ENCODE data around the gene APLNR. TPM values are rescaled to one million over a fixed set of nuclear protein-coding genes. Genes with fewer than 3 reads are reported as not detected.

The APLNR gene
- total and polyA plus RNA-seq, 2 of the 4 experiments (the other 2 are of a cell fraction), result not detected

DNA sequence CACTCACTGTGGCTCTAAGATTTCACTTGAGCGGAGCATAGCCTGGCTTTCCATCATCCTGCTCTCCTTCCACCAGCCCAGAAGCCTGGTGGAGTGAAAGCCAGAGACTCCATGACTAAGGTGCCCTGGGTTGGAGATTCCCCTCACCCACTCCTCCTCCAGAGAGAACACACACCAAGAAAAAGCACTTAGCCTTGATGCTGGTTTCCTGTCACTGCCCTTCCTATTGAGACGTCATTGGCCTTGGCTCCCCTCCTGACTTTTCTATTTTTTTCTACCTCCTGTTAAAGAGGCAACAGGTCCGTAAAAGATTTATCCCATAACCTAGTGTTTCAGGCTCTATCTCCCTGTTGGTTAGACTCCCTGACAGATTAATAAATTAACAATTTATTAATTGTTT lies 38.5 kb upstream of the APLNR start:
- H4K91ac ChIP-seq (ENCODE audit: insufficient read depth, low read depth, low read length), result peak overlapping the region; percentile 30; the same call in 1 of the 2 replicates
- H3K9me3 ChIP-seq (ENCODE audit: control insufficient read depth, insufficient read depth, low read length), result peaks cover 5% of the 10 kb centered on the region
- no peak overlapping the region for H3K56ac ChIP-seq (ENCODE audit: extremely low read depth, insufficient read depth, low read length)
- H3K4me2 ChIP-seq (ENCODE audit: low read depth, low read length), result no peak overlapping the region
- ChIA-PET POLR2A (ENCODE audit: unreplicated experiment) (no interaction called here), CTCF (no interaction called here)
- WGBS, 2 experiments (ENCODE audit: extremely low coverage in 2 of 2, insufficient read length in 1 of 2), result no CpG with 5 or more reads among the region's 3 CpGs
- peak overlapping the region; percentile 23 to 70; a peak in 3 of 4 replicates for H4K8ac ChIP-seq (ENCODE audit: low read depth in 2 of 2, low read length in 2 of 2)
- peak overlapping the region; percentile 52 for H3K4ac ChIP-seq (ENCODE audit: low read depth, low read length)
- H2AFZ ChIP-seq (replicated peaks; ENCODE audit: low read length, poor library complexity), result peak overlapping the region; percentile 49
- peaks cover 29% of the 10 kb centered on the region for H3K4me1 ChIP-seq (ENCODE audit: control insufficient read depth, insufficient read depth, low read length)
- intact Hi-C loops (cut with micrococcal nuclease) (no loop called here), in situ Hi-C loops (cut with MboI; ENCODE audit: low sequenced_read_pairs) (no loop called here), dilution Hi-C loops (cut with HindIII; ENCODE audit: low sequenced_read_pairs, unreplicated experiment) (no loop called here)
- peak overlapping the region; percentile 60 for H3K18ac ChIP-seq (ENCODE audit: low read depth, low read length)
- H4K20me1 ChIP-seq (ENCODE audit: insufficient read depth, low read length), result no peaks in the 10 kb centered on the region
- no peaks in the 10 kb centered on the region for H3K27me3 ChIP-seq (ENCODE audit: control insufficient read depth, insufficient read depth, low read length)
- BruUV-seq (replicated peaks), result no TSS peak
- peak overlapping the region; percentile 8; the same call in 1 of the 2 replicates for H3K23ac ChIP-seq (ENCODE audit: low read depth, low read length)
- no peak overlapping the region for H2BK5ac ChIP-seq (ENCODE audit: low read depth, low read length, poor library complexity, severe bottlenecking)
- H3K14ac ChIP-seq (replicated peaks; ENCODE audit: low read depth, low read length), result 0 out of 2 replicates have a peak overlapping the region, but pooled peaks have one; percentile 38
- ATAC-seq (ENCODE audit: low read depth) (no peak), DNase-seq (peak; percentile 23)
- H3K4me3 ChIP-seq (ENCODE audit: insufficient read depth, low read depth, low read length), result no peak overlapping the region
- H3K9me1 ChIP-seq (ENCODE audit: insufficient read depth, low read length), result peaks cover 14% of the 10 kb centered on the region
- peak overlapping the region; percentile 86; the same call in 1 of the 2 replicates for H2BK20ac ChIP-seq (ENCODE audit: low read depth, low read length)
- H3K36me3 ChIP-seq (ENCODE audit: control insufficient read depth, insufficient read depth, low read length), result no peaks in the 10 kb centered on the region
- peak overlapping the region; percentile 82; the same call in 2 of the 3 replicates for H2BK15ac ChIP-seq (ENCODE audit: low read depth, low read length)
- H2AK5ac ChIP-seq (ENCODE audit: low read depth, low read length), result peak overlapping the region; percentile 56
- peak overlapping the region; percentile 52; the same call in 1 of the 2 replicates for H4K5ac ChIP-seq (ENCODE audit: low read depth, low read length)
- H3K79me1 ChIP-seq (ENCODE audit: low read depth in 1 of 2, low read length in 2 of 2), result no peaks in the 10 kb centered on the region
- H3K27ac ChIP-seq (ENCODE audit: insufficient read depth, low read length), result peak overlapping the region; percentile 17; the same call in 1 of the 2 replicates
- H3K9ac ChIP-seq (ENCODE audit: low read depth, low read length), result no peak overlapping the region
- peak overlapping the region; percentile 76 for H2BK120ac ChIP-seq (ENCODE audit: low read depth, low read length)
- no peak overlapping the region for H2AK9ac ChIP-seq (replicated peaks; ENCODE audit: low read depth, low read length, poor library complexity)
- TF ChIP-seq MAZ (IDR thresholded peaks at IDR 0.05; ENCODE audit: borderline replicate concordance, low read depth, low read length) (no peak), CEBPB (IDR thresholded peaks at IDR 0.05; ENCODE audit: low read depth, low read length) (no peak), RCOR1 (IDR thresholded peaks at IDR 0.05; ENCODE audit: insufficient replicate concordance, low read length) (no peak), POLR2A (IDR thresholded peaks at IDR 0.05; ENCODE audit: low read depth, low read length) (no peak), MAFK (IDR thresholded peaks at IDR 0.05; ENCODE audit: low read depth, low read length) (no peak), BHLHE40 (IDR thresholded peaks at IDR 0.05; ENCODE audit: low read depth, low read length) (no peak), FOS (IDR thresholded peaks at IDR 0.05; ENCODE audit: low read depth, low read length) (no peak), NFE2L2 (IDR thresholded peaks at IDR 0.05; ENCODE audit: low read depth, low read length) (no peak), SMC3 (IDR thresholded peaks at IDR 0.05; ENCODE audit: low read depth, low read length) (no peak), RAD21 (IDR thresholded peaks at IDR 0.05; ENCODE audit: low read length) (no peak), MXI1 (IDR thresholded peaks at IDR 0.05; ENCODE audit: borderline replicate concordance, low read depth, low read length) (no peak), CHD1 (IDR thresholded peaks at IDR 0.05; ENCODE audit: low read depth, low read length) (no peak), RFX5 (IDR thresholded peaks at IDR 0.05; ENCODE audit: low read depth, low read length) (no peak)
- TF ChIP-seq, protein P1, sequence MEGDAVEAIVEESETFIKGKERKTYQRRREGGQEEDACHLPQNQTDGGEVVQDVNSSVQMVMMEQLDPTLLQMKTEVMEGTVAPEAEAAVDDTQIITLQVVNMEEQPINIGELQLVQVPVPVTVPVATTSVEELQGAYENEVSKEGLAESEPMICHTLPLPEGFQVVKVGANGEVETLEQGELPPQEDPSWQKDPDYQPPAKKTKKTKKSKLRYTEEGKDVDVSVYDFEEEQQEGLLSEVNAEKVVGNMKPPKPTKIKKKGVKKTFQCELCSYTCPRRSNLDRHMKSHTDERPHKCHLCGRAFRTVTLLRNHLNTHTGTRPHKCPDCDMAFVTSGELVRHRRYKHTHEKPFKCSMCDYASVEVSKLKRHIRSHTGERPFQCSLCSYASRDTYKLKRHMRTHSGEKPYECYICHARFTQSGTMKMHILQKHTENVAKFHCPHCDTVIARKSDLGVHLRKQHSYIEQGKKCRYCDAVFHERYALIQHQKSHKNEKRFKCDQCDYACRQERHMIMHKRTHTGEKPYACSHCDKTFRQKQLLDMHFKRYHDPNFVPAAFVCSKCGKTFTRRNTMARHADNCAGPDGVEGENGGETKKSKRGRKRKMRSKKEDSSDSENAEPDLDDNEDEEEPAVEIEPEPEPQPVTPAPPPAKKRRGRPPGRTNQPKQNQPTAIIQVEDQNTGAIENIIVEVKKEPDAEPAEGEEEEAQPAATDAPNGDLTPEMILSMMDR (conservative IDR thresholded peaks at IDR 0.05; ENCODE audit: low read depth, low read length), result no peak
- TF ChIP-seq, protein P2, sequence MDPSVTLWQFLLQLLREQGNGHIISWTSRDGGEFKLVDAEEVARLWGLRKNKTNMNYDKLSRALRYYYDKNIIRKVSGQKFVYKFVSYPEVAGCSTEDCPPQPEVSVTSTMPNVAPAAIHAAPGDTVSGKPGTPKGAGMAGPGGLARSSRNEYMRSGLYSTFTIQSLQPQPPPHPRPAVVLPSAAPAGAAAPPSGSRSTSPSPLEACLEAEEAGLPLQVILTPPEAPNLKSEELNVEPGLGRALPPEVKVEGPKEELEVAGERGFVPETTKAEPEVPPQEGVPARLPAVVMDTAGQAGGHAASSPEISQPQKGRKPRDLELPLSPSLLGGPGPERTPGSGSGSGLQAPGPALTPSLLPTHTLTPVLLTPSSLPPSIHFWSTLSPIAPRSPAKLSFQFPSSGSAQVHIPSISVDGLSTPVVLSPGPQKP (IDR thresholded peaks at IDR 0.05; ENCODE audit: borderline replicate concordance, low read depth, low read length), result no peak
- TF ChIP-seq, protein P3, sequence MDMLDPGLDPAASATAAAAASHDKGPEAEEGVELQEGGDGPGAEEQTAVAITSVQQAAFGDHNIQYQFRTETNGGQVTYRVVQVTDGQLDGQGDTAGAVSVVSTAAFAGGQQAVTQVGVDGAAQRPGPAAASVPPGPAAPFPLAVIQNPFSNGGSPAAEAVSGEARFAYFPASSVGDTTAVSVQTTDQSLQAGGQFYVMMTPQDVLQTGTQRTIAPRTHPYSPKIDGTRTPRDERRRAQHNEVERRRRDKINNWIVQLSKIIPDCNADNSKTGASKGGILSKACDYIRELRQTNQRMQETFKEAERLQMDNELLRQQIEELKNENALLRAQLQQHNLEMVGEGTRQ (IDR thresholded peaks at IDR 0.05; ENCODE audit: low read depth, low read length), result no peak

Data from IMR-90 (cell line).